Measurements from ENCODE around the gene ESYT2.

Gene ESYT2

DNA sequence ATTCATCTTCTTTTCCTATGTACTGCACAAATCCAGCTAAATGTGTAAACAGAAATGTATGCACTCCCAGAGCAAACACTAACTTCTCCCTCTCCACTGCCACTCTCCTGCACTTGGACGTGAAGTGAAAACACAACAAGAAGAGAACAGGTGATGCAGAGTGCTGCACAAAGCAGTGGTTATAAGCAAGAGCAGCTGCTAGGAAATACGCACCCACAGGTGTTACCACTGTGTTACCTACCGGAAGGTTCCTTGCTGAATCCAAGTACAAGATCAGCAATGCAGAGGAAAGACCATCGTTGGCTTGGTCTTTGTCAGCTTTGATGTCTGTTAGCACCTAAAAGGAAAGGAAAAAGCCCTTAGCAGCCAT, 70.1 kb downstream of the ESYT2 start:
- no peak for TF ChIP-seq JUND (IDR thresholded peaks at IDR 0.05; ENCODE audit: low read depth)
- in situ Hi-C loops (cut with HindIII; ENCODE audit: low pct_unique_long_range_greater_than_20kb, low sequenced_read_pairs): no loop called here
- no peak for DNase-seq (ENCODE audit: low read depth in 1 of 2, low spot score in 1 of 2)

DNA sequence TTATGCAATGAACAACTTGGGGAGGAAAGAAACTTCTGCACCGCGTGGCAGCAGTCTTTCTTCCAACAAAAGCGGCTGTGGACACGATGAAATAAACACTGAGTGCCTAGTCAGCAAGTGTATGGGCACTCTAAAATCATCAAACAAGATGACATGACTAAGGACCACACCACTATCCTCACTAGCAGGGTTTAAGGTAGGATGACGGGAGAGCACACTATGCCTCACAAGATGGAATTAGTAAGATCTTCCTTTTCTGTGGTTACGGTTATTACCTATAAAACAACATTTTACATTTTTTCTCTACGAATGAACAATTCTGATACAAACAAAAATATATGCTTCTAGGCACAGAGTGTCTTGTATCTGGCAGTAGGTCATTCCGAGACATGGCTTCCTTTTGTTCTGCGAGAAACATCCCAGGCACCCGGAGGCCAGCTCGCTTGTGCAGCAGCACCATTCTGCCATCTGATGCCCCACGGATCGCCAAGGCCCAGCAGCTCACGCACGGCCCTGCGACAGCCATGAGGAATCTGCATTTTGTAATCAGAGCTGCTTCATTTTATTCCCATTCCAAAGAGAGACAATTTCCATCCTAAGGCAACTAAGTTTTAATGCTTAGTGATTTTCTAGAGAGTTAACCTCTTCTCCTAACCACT, 70.6 kb downstream of the ESYT2 start:
- DNase-seq (ENCODE audit: low read depth in 1 of 2, low spot score in 1 of 2): no peak
- no peak for TF ChIP-seq JUND (IDR thresholded peaks at IDR 0.05; ENCODE audit: low read depth)
- in situ Hi-C loops (cut with HindIII; ENCODE audit: low pct_unique_long_range_greater_than_20kb, low sequenced_read_pairs): no loop called here

DNA sequence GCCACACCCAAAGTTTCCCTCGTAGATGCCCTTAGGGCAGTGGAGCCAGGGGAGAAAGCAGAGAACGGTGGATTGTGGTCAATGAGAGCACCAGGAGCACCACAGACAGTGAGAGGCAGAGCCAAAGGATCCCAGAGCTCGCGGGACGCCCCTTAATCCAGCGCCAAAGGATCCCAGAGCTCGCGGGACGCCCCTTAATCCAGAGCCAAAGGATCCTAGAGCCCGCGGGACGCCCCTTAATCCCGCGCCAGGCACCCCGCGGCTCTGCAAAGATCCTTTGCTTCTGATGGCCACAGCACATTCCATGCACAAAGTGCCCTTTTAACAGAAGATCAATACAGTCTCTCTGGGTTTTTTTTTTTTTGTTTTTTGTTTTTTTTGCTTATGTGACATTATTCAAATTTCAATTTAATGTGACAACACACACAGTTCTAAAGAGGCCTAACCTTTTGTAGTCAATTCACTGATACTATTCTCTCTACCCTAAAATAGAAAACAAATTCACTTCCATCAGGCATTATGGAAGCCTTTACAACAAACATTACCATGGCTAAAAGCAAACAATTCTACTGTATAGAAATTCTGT, 71.8 kb downstream of the ESYT2 start:
- no peak for DNase-seq (ENCODE audit: low read depth in 1 of 2, low spot score in 1 of 2)
- in situ Hi-C loops (cut with HindIII; ENCODE audit: low pct_unique_long_range_greater_than_20kb, low sequenced_read_pairs): no loop called here
- no peak for TF ChIP-seq JUND (IDR thresholded peaks at IDR 0.05; ENCODE audit: low read depth)

DNA sequence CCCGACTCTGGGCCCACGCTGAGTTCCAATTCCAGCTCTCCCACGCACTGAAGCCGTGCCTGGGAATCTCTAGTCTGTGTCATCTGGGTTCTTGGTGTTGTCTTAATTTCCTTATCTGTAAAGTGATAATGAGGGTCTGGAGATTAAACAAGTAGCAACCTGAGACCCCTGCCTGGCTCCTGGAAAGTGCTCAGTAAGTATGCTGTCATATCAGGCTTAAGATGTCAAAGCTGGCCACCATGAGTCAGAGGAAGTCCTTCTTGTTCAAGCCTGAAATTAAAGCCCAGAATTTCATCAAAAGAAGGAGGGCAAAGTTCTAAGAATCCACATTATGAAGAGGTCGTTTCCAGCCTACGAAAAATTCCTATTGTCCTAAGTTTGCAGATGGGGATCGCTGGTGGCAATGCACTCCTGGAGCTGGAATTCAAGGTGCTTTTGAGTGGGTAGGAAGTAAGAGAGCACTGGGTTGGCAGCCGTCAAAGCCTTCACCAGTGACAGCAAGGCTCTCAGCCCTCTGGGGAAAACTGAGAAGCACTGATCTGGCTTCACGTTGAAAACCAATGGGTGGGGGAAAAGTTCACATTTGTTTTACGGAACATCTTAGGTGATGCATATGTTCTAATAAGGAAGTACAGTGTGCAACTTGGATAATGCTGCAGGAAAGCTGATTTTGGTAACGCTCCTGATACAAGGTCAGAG, 74.4 kb downstream of the ESYT2 start:
- in situ Hi-C loops (cut with HindIII; ENCODE audit: low pct_unique_long_range_greater_than_20kb, low sequenced_read_pairs): no loop called here
- DNase-seq (ENCODE audit: low read depth in 1 of 2, low spot score in 1 of 2): no peak
- TF ChIP-seq JUND (IDR thresholded peaks at IDR 0.05; ENCODE audit: low read depth): no peak

DNA sequence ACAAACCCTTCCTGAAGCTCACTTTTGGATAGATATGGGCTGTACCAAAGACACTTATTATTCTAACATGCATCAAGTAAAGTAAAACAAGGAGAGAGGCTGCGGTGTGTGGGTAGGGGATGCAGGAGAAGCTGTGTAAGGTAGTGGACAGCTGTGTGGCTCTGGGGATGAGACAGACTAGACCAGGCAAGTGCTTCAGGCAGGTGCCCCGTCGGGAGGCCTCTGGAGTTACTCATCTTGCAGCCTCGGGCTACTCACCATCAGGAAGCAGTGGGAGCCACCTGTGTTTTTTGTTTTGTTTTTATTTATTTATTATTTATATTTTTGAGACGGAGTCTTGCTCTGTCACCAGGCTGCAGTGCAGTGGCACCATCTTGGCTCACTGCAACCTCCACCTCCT, 75.4 kb downstream of the ESYT2 start:
- in situ Hi-C loops (cut with HindIII; ENCODE audit: low pct_unique_long_range_greater_than_20kb, low sequenced_read_pairs): no loop called here

DNA sequence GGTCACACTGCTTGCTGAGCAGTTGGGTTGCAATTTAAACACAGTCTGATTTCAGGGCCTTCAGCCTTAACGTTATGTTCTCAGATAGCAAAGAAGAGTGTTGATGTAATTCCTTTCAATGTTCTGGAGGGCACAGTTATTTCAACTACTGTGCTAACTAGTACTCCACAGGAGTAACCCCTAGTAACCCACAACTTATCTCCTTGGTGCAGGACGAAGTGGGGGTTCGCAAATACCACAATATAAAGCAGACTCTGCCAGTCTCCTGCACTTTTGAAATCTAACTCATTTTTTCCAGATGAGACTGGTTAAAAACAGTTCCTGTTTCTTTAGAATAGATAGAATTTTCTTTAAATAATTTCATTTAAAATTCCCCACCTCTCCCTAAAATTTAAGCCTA, 77.6 kb downstream of the ESYT2 start:
- in situ Hi-C loops (cut with HindIII; ENCODE audit: low pct_unique_long_range_greater_than_20kb, low sequenced_read_pairs): no loop called here
- DNase-seq (ENCODE audit: low read depth in 1 of 2, low spot score in 1 of 2): no peak

More for the DNA sequence above, 75.4 kb downstream of the ESYT2 start:
- no peak for TF ChIP-seq JUND (IDR thresholded peaks at IDR 0.05; ENCODE audit: low read depth)
- no peak for DNase-seq (ENCODE audit: low read depth in 1 of 2, low spot score in 1 of 2)

DNA sequence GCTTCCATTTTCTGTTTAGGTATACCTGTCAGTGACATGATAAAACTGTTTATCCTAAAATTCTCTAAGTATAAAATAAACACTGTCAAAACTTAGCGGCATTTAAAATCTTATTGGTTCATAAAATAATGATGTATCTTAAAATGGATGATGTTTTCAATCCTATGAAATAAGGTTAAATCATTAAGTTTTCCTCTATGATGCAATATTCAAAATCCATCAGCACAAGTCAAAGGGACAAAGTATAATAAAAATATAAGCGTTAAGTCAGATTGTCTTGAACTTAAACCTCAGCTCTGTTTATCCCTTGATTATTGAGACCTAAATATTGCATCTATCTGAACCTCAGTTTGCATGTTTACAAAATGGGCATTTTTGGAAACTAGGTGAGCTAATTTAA, 78.1 kb downstream of the ESYT2 start:
- TF ChIP-seq JUND (IDR thresholded peaks at IDR 0.05; ENCODE audit: low read depth): no peak
- in situ Hi-C loops (cut with HindIII; ENCODE audit: low pct_unique_long_range_greater_than_20kb, low sequenced_read_pairs): no loop called here
- DNase-seq (ENCODE audit: low read depth in 1 of 2, low spot score in 1 of 2): no peak

More for the DNA sequence above, 77.6 kb downstream of the ESYT2 start:
- no peak for TF ChIP-seq JUND (IDR thresholded peaks at IDR 0.05; ENCODE audit: low read depth)

DNA sequence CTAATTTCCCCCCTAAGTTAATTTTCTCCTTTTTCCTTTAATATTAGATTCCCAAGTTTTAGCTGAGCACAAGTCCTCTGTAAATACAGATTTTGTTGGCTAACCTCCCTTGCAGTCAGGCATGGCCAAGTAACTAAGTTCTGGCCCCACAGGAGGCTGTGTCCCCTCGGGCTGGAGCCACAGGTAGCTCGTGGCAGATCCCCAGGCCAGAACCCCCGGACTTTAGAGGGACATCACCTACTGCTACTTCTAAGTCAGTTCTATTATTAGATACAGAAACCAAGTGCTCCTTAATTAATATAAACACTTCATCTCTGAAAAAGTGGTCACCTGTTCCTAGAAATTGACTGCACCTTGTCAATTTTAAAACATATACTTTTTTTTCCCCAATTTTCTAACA, 78.6 kb downstream of the ESYT2 start:
- no peak for DNase-seq (ENCODE audit: low read depth in 1 of 2, low spot score in 1 of 2)
- in situ Hi-C loops (cut with HindIII; ENCODE audit: low pct_unique_long_range_greater_than_20kb, low sequenced_read_pairs): no loop called here

DNA sequence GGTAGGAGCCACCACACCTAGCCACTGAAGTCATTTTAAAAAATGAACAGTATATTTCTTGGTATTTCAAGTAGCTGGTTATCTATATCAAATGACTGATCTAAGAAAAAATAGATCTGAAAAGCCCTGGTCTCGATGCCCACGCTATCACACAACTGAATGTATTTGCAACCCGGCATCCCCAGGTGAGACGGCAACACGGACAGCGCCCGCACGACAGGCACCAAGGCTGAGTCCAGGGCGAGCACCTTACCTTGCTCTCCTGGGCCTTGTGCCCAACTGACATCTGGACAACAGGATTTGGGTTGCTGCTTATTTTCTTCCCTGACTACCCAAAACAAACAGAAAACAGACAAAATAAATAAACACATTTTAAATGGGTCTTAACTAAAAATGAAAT, 79.9 kb downstream of the ESYT2 start:
- no peak for TF ChIP-seq JUND (IDR thresholded peaks at IDR 0.05; ENCODE audit: low read depth)
- DNase-seq (ENCODE audit: low read depth in 1 of 2, low spot score in 1 of 2): no peak
- in situ Hi-C loops (cut with HindIII; ENCODE audit: low pct_unique_long_range_greater_than_20kb, low sequenced_read_pairs): no loop called here

More for the DNA sequence above, 78.6 kb downstream of the ESYT2 start:
- no peak for TF ChIP-seq JUND (IDR thresholded peaks at IDR 0.05; ENCODE audit: low read depth)

DNA sequence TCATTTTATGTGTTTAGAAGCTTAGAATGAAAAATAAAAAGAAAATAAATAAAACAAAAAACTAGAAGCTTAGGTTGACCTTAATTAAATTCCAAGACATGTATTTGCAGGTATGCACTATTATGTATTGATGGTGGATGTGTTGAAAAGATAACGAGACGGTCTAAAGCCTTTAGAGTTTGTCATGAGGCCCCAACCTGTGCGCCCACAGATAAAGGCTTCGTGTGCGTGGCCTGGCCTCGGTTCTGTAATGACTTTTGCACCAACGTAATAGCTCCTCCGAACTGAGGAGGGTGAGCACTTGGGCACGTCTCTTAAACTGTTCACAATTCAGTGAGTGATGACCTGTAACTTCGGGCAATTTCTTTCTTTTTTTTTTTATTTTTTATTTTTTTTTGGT, 81.0 kb downstream of the ESYT2 start:
- in situ Hi-C loops (cut with HindIII; ENCODE audit: low pct_unique_long_range_greater_than_20kb, low sequenced_read_pairs): no loop called here
- DNase-seq (ENCODE audit: low read depth in 1 of 2, low spot score in 1 of 2): no peak
- TF ChIP-seq JUND (IDR thresholded peaks at IDR 0.05; ENCODE audit: low read depth): no peak

DNA sequence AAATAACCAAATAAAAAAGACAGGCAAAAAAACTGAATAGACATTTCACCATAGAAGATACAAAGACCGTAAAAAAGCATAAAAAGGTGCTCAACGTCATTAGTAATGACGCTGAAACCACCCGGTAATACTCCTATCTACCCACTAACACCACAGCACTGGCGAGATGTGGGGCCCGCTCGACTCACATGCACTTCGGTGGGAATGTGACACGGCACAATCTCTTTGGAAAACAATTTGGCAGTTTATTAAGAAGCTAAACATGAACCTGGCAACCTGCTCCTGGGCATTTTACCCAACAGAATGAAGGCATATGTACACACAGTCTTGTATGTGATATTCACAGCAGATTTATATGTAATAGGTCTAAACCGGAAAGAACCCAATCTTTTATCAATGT, 81.9 kb downstream of the ESYT2 start:
- TF ChIP-seq JUND (IDR thresholded peaks at IDR 0.05; ENCODE audit: low read depth): no peak
- in situ Hi-C loops (cut with HindIII; ENCODE audit: low pct_unique_long_range_greater_than_20kb, low sequenced_read_pairs): no loop called here
- no peak for DNase-seq (ENCODE audit: low read depth in 1 of 2, low spot score in 1 of 2)

DNA sequence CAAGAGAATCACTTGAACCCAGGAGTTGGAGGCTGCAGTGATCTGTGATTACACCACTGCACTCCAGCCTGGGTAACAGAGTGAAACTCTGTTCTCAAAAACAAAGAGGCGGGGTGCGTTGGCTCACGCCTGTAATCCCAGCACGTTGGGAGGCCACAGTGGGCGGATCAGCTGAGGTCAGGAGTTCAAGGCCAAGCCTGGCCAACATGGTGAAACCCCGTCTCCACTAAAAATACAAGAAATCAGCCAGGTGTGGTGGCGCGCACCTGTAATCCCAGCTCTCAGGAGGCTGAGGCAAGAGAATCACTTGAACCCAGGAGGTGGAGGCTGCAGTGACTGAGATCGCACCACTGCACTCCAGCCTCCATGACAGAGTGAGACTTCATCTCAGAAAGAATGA, 82.4 kb downstream of the ESYT2 start:
- in situ Hi-C loops (cut with HindIII; ENCODE audit: low pct_unique_long_range_greater_than_20kb, low sequenced_read_pairs): no loop called here
- no peak for DNase-seq (ENCODE audit: low read depth in 1 of 2, low spot score in 1 of 2)

DNA sequence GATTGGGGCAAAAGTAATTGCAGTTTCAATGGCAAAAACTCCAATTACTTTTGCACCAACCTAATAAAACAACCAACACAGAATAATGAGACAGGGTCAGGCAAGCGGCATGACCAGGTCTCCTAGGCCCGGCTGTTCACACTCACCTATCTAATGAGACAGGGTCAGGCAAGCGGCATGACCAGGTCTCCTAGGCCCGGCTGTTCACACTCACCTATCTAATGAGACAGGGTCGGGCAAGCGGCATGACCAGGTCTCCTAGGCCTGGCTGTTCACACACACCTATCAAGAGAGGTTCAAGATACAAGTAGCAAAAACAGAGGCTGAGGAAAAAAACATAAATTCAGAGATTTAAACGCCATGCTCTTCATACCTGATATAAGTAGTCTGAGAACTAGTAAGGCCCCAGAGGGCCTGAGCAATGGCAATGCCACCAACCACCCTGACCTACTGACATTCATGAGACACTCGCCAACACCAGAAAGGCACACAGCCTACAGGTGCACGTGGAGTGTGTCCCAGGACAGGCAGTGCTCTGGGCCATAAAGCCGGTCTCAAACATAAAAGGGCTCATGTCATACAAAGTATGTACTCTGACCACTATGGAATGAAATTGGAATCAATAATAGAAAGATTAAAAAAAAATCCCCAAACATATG, 84.1 kb downstream of the ESYT2 start:
- in situ Hi-C loops (cut with HindIII; ENCODE audit: low pct_unique_long_range_greater_than_20kb, low sequenced_read_pairs): no loop called here
- TF ChIP-seq JUND (IDR thresholded peaks at IDR 0.05; ENCODE audit: low read depth): no peak

More for the DNA sequence above, 82.4 kb downstream of the ESYT2 start:
- no peak for TF ChIP-seq JUND (IDR thresholded peaks at IDR 0.05; ENCODE audit: low read depth)

More for the DNA sequence above, 84.1 kb downstream of the ESYT2 start:
- DNase-seq (ENCODE audit: low read depth in 1 of 2, low spot score in 1 of 2): no peak

Measured in T47D (cell line).